ENCODE results near the gene SYT1. TPM values are rescaled to one million over a fixed set of nuclear protein-coding genes. Genes with fewer than 3 reads are reported as not detected.

Gene SYT1
- polyA plus RNA-seq, 3 donors = 0.72 TPM; not detected in 2

DNA sequence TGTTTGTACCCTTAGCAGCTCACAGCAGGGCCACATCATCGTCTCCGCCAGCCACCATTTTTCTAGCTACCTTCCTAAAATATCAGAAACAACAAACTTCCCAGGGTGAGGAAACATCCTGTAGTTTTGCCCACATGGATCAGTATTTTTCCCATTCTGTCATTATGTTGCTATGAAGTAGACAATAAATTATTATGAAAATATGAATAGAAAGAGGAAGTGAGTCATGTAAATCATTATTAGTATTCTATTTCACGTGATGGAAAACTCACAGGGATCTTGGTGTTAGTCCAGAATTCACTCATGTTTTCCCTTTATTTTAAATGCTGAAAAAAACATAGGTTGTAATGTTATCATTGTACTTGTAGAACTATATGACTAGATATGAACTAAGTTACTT lies 319.4 kb downstream of the SYT1 start:
- DNase-seq = peak in 1 of 3 donors; percentile 8
- Histone ChIP-seq H3K27ac (ENCODE audit: low read depth in 1 of 2, low read length in 2 of 2) (no peak overlapping the region), H4K20me1 (ENCODE audit: insufficient read depth, low read length) (no peaks in the 10 kb centered on the region), H3K79me2 (ENCODE audit: insufficient read depth, low read length) (no peaks in the 10 kb centered on the region), H3K9ac (ENCODE audit: insufficient read depth, low read length, poor library complexity, severe bottlenecking) (no peak overlapping the region), H3K4me2 (replicated peaks; ENCODE audit: extremely low read depth, low read length, poor library complexity, severe bottlenecking) (no peak overlapping the region), H2AFZ (ENCODE audit: insufficient read depth, low read depth, low read length, poor library complexity, severe bottlenecking) (no peak overlapping the region), H3K27me3 (ENCODE audit: control insufficient read depth in 2 of 2, insufficient read depth in 2 of 2, low read length in 2 of 2) (no peaks in the 10 kb centered on the region), H3K9me3 (replicated peaks in 1 of 2; ENCODE audit: control insufficient read depth in 1 of 2, insufficient read depth in 1 of 2, low read length in 2 of 2) (no peaks in the 10 kb centered on the region), H3K36me3 (replicated peaks in 1 of 2; ENCODE audit: control insufficient read depth in 1 of 2, insufficient read depth in 2 of 2, low read length in 2 of 2) (no peaks in the 10 kb centered on the region), H3K4me1 (ENCODE audit: control insufficient read depth in 1 of 2, insufficient read depth in 2 of 2, low read length in 2 of 2) (peaks cover 0 to 8% of the 10 kb centered on the region in 2 donors), H3K4me3 (replicated peaks in 1 of 3; ENCODE audit: low read depth in 2 of 3, low read length in 3 of 3) (no peak overlapping the region)
- H3K4me3 Mint-ChIP-seq = no peak overlapping the region
- TF ChIP-seq CTCF (IDR thresholded peaks at IDR 0.05) = no peak
- no peaks in the 10 kb centered on the region for H3K36me3 Mint-ChIP-seq
- H3K27me3 Mint-ChIP-seq (ENCODE audit: low read depth in 3 of 3) = no peaks in the 10 kb centered on the region
- H3K4me1 Mint-ChIP-seq = no peaks in the 10 kb centered on the region
- intact Hi-C loops (cut with micrococcal nuclease) = no loop called here
- peaks cover 0 to 3% (median 0%) of the 10 kb centered on the region in 7 donors for H3K9me3 Mint-ChIP-seq
- H3K27ac Mint-ChIP-seq = no peak overlapping the region
- 100% methylated on average over 2 of the region's 3 CpGs for WGBS (ENCODE audit: insufficient coverage)

GRCh38 chr12:79186506-79186905 lies 321.9 kb downstream of the SYT1 start:
- no peaks in the 10 kb centered on the region for H3K4me1 Mint-ChIP-seq
- no peaks in the 10 kb centered on the region for H4K20me1 ChIP-seq (ENCODE audit: insufficient read depth, low read length)
- no peak overlapping the region for H3K27ac ChIP-seq (ENCODE audit: low read depth in 1 of 2, low read length in 2 of 2)
- peaks cover 0 to 8% of the 10 kb centered on the region in 2 donors for H3K4me1 ChIP-seq (ENCODE audit: control insufficient read depth in 1 of 2, insufficient read depth in 2 of 2, low read length in 2 of 2)
- no peak for DNase-seq
- no peaks in the 10 kb centered on the region for H3K36me3 Mint-ChIP-seq
- no peak overlapping the region for H2AFZ ChIP-seq (ENCODE audit: insufficient read depth, low read depth, low read length, poor library complexity, severe bottlenecking)
- intact Hi-C loops (cut with micrococcal nuclease) = no loop called here
- no peak overlapping the region for H3K9ac ChIP-seq (ENCODE audit: insufficient read depth, low read length, poor library complexity, severe bottlenecking)
- H3K27me3 Mint-ChIP-seq (ENCODE audit: low read depth in 3 of 3) = no peaks in the 10 kb centered on the region
- no CpG with 5 or more reads among the region's 2 CpGs for WGBS (ENCODE audit: insufficient coverage)
- no peak overlapping the region for H3K4me3 ChIP-seq (replicated peaks in 1 of 3; ENCODE audit: low read depth in 2 of 3, low read length in 3 of 3)
- H3K27ac Mint-ChIP-seq = no peak overlapping the region
- no peaks in the 10 kb centered on the region for H3K36me3 ChIP-seq (replicated peaks in 1 of 2; ENCODE audit: control insufficient read depth in 1 of 2, insufficient read depth in 2 of 2, low read length in 2 of 2)
- no peak overlapping the region for H3K4me2 ChIP-seq (replicated peaks; ENCODE audit: extremely low read depth, low read length, poor library complexity, severe bottlenecking)
- no peak for TF ChIP-seq CTCF (IDR thresholded peaks at IDR 0.05)
- no peaks in the 10 kb centered on the region for H3K9me3 Mint-ChIP-seq
- H3K27me3 ChIP-seq (ENCODE audit: control insufficient read depth in 2 of 2, insufficient read depth in 2 of 2, low read length in 2 of 2) = no peaks in the 10 kb centered on the region
- H3K4me3 Mint-ChIP-seq = no peak overlapping the region
- no peaks in the 10 kb centered on the region for H3K79me2 ChIP-seq (ENCODE audit: insufficient read depth, low read length)
- no peaks in the 10 kb centered on the region for H3K9me3 ChIP-seq (replicated peaks in 1 of 2; ENCODE audit: control insufficient read depth in 1 of 2, insufficient read depth in 1 of 2, low read length in 2 of 2)

Data from CD14-positive monocyte (primary cell).